GM18951 (cell line): ENCODE data around the gene GPX4.

Experiments used
- POLR2A ChIP-seq: IDR thresholded peaks from 4 replicates; pipeline ENCODE4 v1.6.1; 2011; ENCODE audit warnings: mild to moderate bottlenecking; ENCODE audit not compliant: insufficient read length, insufficient read depth; ENCODE audit errors: extremely low read depth
- in situ Hi-C: fragments of 300-500 bp; cut with MboI; formaldehyde crosslinking; loops from one replicate; pipeline ENCODE4 v1.12.0; 2022; ENCODE audit warnings: low sequenced_read_pairs, mixed read lengths, inconsistent platforms; ENCODE audit not compliant: unreplicated experiment

The GPX4 gene

GRCh38 chr19:1138121-1138520 lies 34.3 kb downstream of the GPX4 start:
- in situ Hi-C loops = no loop called here
- no peak for TF ChIP-seq POLR2A

DNA sequence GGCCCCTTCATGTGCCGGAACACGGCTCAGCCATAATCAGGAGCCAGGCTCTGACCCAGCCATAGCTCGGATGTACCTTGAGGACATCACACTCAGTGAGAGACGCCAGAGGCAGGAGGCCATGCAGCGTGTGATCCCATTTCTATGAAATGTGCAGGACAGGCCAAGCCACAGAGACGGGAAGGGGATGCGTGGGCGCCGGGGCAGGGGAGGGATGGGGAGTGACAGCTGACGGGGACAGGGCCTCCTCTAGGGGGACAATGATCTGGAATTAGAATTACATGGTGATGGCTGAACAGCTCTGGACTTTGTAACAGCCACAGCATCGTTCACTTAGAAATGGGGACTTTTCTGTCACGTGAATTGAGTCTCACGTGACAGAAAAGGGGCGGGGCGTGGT lies 35.3 kb downstream of the GPX4 start:
- in situ Hi-C loops = no loop called here
- no peak for TF ChIP-seq POLR2A

- TF ChIP-seq POLR2A = no peak
- in situ Hi-C loops = no loop called here
These were observed 36.7 kb downstream of the GPX4 start for GRCh38 chr19:1140272-1141027.

- in situ Hi-C loops = no loop called here
- TF ChIP-seq POLR2A = no peak
These were observed 38.1 kb downstream of the GPX4 start for GRCh38 chr19:1141944-1142343.

- in situ Hi-C loops = no loop called here
- no peak for TF ChIP-seq POLR2A
These were observed 40.1 kb downstream of the GPX4 start for GRCh38 chr19:1143828-1144399.

DNA sequence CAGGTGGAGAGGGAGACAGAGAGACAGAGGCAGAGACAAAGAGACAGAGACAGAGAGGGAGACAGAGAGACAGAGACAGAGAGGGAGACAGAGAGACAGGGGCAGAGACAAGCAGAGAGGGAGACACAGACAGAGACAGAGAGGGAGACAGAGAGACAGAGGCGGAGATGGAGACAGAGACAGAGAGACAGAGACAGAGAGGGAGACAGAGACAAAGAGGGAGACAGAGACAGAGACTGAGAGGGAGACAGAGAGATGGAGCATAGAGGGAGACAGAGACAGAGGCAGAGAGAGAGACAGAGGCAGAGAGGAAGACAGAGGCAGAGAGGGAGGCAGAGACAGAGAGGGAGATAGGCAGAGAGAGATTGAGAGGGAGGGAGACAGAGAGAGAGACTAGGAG lies 40.9 kb downstream of the GPX4 start:
- in situ Hi-C loops = no loop called here

GRCh38 chr19:1145635-1146411 lies 42.0 kb downstream of the GPX4 start:
- in situ Hi-C loops = no loop called here

More for the DNA sequence above, 40.9 kb downstream of the GPX4 start:
- TF ChIP-seq POLR2A = no peak

DNA sequence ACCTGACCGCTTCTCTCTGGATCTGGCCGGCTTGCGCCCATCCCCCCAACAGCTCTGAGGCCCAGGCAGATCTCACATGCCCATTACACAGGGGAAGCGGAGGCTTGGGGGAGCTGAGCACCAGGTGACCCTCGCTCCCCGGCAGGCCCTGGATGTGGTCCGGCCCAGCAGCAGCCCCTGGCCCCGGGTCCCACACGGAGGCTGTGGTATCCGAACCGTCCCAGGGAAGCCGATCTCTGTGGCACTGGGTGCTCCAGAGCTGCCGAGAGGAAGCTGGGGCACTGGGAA lies 42.6 kb downstream of the GPX4 start:
- in situ Hi-C loops = no loop called here
- TF ChIP-seq POLR2A = no peak

More at GRCh38 chr19:1145635-1146411, 42.0 kb downstream of the GPX4 start:
- no peak for TF ChIP-seq POLR2A

DNA sequence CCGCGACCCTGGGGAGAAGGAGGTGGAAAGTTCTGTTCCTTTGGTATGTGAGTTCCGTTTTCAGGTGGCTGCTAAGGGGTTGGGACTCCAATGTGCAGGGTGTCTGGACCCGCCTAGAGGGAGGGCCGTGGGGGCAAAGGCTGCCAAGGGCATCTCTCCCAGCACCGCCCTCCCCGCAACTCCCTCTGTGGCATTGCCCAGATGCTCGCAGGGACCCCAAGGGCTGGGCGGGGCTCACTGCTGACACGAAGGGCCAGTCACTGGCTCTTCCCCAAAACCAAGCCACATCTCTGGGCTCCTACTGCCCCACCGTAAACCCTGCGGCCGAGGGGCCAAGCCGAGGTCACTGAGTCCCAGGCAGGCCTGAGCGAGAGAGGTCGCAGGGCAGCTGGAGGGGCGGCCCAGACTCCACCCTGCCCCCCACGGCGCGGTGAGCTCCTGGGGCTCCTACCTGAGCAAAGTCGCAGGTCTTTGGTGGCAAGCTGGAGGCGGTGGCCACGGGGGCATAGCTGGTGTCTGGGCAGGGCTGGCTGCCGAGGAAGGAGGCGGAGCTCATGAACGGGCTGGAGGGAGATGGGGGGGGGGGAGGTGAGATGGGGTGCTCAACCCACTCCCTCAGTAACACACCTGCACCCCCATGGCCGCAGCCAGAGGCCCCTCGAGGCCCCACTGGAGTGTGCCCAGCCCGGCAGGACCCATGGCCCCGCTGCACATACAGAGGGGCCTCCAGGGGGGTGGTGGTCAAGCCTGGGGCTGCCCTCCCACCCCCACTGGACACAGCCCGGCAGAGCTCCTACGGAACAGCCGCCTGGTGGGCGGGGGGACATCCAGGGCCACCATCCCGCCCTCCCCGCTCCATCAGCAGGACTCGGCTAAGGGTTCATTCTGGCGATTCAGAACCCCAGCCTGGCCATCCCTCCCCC lies 43.3 kb downstream of the GPX4 start:
- in situ Hi-C loops = no loop called here
- TF ChIP-seq POLR2A = no peak

GRCh38 chr19:1147934-1148549 lies 44.2 kb downstream of the GPX4 start:
- no peak for TF ChIP-seq POLR2A
- in situ Hi-C loops = no loop called here

DNA sequence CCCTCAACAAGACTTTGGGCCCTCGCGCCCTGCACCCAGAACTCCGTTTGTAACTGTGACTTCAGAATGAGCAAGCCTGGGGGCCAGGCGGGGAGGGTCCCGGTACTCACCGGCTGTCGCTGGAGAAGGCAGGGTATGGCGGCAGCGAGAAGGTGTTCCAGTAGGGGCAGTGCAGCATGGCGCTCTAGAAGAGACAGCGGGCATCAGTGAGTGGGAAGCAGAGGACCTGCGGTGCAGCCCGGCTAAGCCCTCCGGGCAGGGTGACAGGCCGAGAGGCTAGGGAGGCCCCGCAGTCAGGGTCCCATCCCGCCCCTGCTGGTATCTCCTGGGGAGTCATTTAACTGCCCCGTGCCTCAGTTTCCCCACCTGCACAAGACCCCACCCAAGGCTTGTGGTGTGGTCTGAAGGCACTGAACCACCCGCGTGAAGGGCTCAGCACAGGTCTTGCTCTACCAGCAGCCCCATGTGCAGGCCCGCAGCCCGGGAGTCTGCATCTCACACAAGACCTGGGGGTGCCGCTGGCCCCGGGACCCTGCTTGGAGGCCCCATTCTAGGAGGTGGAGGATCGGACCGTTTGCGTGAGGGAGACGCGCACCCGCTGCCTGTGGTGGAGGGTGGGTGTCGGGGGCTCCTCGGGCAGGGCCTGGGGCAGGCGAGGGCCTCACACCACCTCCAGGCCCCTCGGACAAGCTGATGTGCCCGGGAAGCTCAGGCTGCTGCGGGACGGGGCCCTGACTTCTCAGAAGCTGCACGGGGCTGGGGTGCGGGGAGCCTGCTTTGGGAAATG lies 45.7 kb downstream of the GPX4 start:
- no peak for TF ChIP-seq POLR2A
- in situ Hi-C loops = no loop called here
